NCI-H146 treated with DMSO at 0.1 percent for 48 hours (cell line): ENCODE measurements around the gene AQP11.
"Not testable (repeated sequence)": the region's sequence is repeated elsewhere in the genome, so short reads cannot be mapped to it uniquely, and the experiment has no call there.

Source experiments
- DNase-seq: peaks from one replicate; lab custom pipeline; 2025; ENCODE audit not compliant: unreplicated experiment; lab: John Stamatoyannopoulos, UW

The AQP11 gene

GRCh38 chr11:77589521-77590193 is at the start of gene AQP11:
Gene AQP11 (plus strand): TSS chr11:77589953. CDS start chr11:77589993, 40 bp downstream.
- peak; percentile 77 for DNase-seq

GRCh38 chr11:77542296-77542695 is 47.5 kb upstream of the AQP11 start:
- no peak for DNase-seq

DNA sequence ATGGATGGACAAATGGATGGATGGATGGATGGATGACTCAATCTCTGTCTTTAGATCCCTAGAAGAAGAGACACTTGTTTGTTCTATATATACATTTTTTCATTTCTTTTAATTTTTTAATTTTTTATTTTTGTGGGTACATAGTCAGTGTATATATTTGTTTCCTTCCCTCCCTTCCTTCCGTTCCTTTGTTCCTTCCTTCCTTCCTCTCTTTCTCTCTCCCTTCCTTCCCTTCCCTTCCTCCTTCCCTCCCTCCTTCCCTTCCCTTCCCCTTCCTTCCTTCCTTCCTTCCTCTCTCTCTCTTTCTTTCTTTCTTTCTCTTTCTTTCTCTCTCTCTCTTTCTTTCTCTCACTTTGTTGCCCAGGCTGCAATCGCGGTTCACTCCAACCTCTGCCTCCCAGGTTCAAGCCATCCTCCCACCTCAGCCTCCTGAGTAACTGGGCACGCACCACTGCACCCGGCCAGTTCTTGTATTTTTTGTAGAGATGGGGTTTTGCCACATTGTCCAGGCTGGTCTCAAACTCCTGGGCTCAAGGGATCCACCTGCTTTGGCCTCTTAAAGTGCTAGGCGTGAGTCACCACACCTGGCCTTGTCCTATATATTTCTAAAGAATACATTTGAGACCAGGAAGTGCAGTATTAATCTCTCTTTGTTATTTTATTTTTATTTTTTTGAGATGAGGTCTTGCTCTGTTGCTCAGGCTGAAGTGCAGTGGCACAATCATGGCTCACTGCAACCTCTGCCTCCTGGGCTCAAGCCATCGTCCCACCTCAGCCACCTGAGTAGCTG is 42.5 kb upstream of the AQP11 start:
- no peak for DNase-seq

- peak; percentile 70 for DNase-seq
Observed at GRCh38 chr11:77547863-77548551, 41.7 kb upstream of the AQP11 start.

DNA sequence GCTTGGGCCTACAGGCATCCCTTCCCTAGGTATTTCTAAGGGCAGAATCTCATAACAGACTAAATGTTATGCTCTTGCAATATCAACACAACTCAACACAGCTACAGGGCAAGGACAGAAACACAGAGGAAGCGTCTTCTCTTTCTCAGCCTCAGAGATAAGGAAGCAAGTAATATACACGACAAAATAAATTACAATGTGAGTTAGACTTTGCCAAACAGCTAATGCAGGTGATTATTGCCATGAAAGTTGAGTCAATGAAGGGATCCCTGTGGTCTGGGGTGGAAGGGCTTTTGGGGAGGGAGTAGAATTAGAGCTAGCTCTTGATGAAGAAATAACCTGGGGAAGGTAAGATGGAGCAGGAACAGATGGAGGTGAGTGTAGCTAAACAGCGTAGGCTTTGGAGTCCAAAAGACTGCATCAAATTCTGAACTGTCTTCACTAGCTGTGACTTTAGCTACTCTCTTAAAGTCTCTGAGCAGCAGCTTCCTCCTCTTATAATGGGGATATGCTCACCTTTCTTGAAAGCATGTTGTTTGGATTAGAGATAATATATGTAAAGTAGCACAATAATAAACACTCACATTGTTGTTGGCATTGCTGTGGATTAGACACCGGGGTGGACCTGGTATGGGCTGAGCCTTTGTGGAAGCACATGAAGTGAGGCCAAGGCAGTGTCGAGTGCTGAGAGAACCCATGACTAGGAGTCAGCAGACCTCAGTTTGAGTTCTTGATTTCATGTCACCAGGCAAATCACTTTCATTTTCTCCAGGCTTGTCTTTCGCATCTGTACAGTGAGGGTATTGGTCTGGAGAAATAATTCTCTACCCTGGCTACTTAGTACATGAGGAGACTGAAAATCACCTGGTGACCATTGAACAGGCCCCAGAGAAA is 41.0 kb upstream of the AQP11 start:
- DNase-seq, result no peak

DNA sequence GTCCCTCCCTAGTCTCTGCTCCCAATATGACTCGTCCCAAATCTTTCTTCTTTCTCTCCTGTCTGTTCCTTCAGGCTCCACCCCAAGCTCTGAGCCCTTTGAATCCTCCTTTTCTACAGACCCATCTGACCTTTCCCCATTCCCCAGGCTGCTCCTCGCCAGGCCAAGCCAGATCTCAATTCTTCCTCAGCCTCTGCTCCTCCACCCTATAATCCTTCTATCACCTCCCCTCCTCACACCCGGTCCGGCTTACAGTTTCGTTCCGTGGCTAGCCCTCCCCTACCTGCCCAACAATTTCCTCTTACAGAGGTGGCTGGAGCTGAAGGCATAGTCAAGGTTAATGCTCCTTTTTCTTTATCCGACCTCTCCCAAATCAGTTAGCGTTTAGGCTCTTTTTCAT is 38.3 kb upstream of the AQP11 start:
- DNase-seq, result not testable (repeated sequence)

- DNase-seq, result peak; percentile 8
Observed at GRCh38 chr11:77557553-77557952, 32.2 kb upstream of the AQP11 start.

GRCh38 chr11:77558380-77558779 is 31.4 kb upstream of the AQP11 start:
- no peak for DNase-seq

GRCh38 chr11:77559686-77560401 is 29.9 kb upstream of the AQP11 start:
- DNase-seq, result no peak

- DNase-seq, result no peak
Observed at GRCh38 chr11:77560605-77561004, 29.1 kb upstream of the AQP11 start.

- DNase-seq, result no peak
Observed at GRCh38 chr11:77561257-77561656, 28.5 kb upstream of the AQP11 start.

GRCh38 chr11:77568306-77568705 is 21.4 kb upstream of the AQP11 start:
- DNase-seq, result no peak

DNA sequence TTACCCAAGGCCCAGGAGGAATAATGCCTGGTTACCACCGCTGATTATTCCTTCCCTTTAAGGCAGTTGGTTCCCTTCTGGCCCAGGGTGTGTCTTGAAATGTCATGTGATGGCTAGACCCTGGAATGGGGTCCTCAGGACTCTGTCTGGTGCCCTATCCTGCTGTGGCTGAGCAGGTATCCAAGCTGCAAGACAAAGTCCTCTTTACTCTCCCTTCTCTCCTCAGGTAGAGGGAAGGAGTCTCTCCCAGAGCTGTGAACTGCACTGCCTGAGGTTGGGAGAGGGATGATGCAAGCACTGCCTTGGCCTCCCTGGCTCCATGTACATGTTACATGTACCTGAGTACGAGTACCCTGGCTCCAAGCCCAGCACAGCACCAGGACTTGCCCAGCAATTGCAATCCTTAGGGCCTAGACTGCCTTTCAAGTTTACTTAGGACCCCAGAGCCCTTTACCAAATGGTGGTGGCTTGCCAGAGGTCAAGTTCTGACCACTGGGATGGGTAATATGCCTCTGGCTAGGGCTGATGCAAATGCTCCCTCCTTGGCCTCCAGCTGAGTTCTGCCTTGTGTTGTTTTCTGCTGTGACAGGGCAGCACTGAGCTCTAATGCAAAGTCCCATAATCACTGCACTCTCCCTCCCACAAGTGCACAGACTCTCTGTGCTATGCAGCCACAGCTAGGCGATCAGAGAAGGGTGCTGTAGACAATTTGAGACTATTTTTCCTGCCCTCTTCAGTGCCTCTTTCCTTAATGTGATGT is 20.7 kb upstream of the AQP11 start:
- DNase-seq, result no peak

DNA sequence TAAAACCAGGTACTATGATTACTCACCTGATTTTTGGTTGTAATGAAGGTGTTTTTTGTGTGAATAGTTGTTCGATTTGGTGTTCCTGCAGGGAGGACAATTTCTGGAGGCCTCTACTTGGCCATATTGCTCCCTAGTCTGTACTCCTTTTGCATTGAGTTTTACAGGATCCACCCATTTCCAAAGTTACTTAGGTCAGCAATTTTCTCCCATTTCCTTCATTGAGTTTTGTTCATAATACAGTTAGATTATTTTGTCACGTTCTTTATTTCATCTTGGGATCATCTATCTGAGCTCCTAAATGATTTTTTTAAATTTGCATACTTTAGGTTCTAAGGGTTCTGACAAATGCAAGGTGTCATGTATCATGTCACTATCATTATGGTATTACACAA is 20.1 kb upstream of the AQP11 start:
- DNase-seq, result no peak

GRCh38 chr11:77570896-77571295 is 18.9 kb upstream of the AQP11 start:
- DNase-seq, result not testable (repeated sequence)

GRCh38 chr11:77575428-77575827 is 14.3 kb upstream of the AQP11 start:
- not testable (repeated sequence) for DNase-seq

- DNase-seq, result no peak
Observed at GRCh38 chr11:77580712-77581337, 8.9 kb upstream of the AQP11 start.

DNA sequence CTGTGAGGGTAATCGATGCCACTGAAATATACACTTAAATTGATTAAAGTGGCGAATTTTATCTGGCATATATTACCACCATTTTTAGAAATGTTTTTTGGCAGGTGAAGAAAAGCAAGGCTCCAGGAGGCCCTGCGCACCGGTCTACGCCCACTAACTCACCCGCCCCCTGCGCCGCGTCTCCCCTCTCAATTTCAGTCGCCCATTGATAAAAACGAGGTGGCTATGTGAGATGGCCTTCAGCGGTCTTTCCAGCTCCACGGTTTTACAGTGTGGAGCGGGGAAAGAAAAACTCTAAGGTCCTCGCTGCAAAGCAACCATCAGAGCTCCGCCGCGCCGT is 602 bp upstream of the AQP11 start:
- no peak for DNase-seq

GRCh38 chr11:77590194-77590782 is 535 bp downstream of the AQP11 start:
- DNase-seq, result no peak
